HepG2 (cell line): ENCODE data around the gene ASB5. TPM values are rescaled to one million over a fixed set of nuclear protein-coding genes. Genes with fewer than 3 reads are reported as not detected.

ENCODE experiments used
- AFF4 ChIP-seq: sonication (generic); formaldehyde crosslinking; IDR thresholded peaks from 2 replicates; pipeline ENCODE4 v1.4.0; 2020; ENCODE audit warnings: missing genetic modification reagents
- ARID5B ChIP-seq: IDR thresholded peaks from 2 replicates; pipeline ENCODE4 v1.4.0; 2020; ENCODE audit warnings: mild to moderate bottlenecking, missing genetic modification reagents
- CCDC6 ChIP-seq: sonication (generic); formaldehyde crosslinking; IDR thresholded peaks from 2 replicates; pipeline ENCODE4 v1.8.1; 2022; ENCODE audit warnings: mild to moderate bottlenecking, missing genetic modification reagents, moderate library complexity
- CEBPB ChIP-seq: IDR thresholded peaks from 2 replicates; pipeline ENCODE4 v1.6.1; 2011; ENCODE audit warnings: low read depth, low read length, improper control_type of control experiment, borderline replicate concordance
- GABPA ChIP-seq, 2 experiments: IDR thresholded peaks; 2 replicates each; pipeline ENCODE4 v1.6.1; 2011 to 2016; ENCODE audit warnings: low read depth in 2 of 2, low read length in 1 of 2, missing biosample characterization in 1 of 2, missing genetic modification characterization in 1 of 2
- JUNB ChIP-seq: sonication (generic); formaldehyde crosslinking; IDR thresholded peaks from 2 replicates; pipeline ENCODE4 v1.8.0; 2022; ENCODE audit warnings: missing genetic modification reagents, mild to moderate bottlenecking, borderline replicate concordance
- KLF15 ChIP-seq: sonication (generic); formaldehyde crosslinking; IDR thresholded peaks from 2 replicates; pipeline ENCODE4 v1.8.1; 2023; ENCODE audit warnings: borderline replicate concordance, mild to moderate bottlenecking, inconsistent platforms, missing genetic modification reagents, mixed read lengths
- POGK ChIP-seq: sonication (generic); formaldehyde crosslinking; conservative IDR thresholded peaks from 2 replicates; pipeline ENCODE4 v1.8.0; 2022; ENCODE audit warnings: mild to moderate bottlenecking, moderate library complexity, missing genetic modification reagents
- REXO4 ChIP-seq: sonication (generic); formaldehyde crosslinking; IDR thresholded peaks from 2 replicates; pipeline ENCODE4 v1.8.0; 2022; ENCODE audit warnings: missing genetic modification reagents, mild to moderate bottlenecking, borderline replicate concordance
- YEATS2 ChIP-seq: sonication (generic); formaldehyde crosslinking; IDR thresholded peaks from 2 replicates; pipeline ENCODE4 v1.4.0; 2020; ENCODE audit warnings: missing genetic modification reagents, borderline replicate concordance
- ZFX ChIP-seq: sonication (generic); formaldehyde crosslinking; IDR thresholded peaks from 2 replicates; pipeline ENCODE4 v1.4.0; 2020; ENCODE audit warnings: mild to moderate bottlenecking, low read depth, missing genetic modification reagents, moderate library complexity
- ZNF235 ChIP-seq: sonication (generic); formaldehyde crosslinking; IDR thresholded peaks from 2 replicates; pipeline ENCODE4 v1.8.1; 2023; ENCODE audit warnings: mild to moderate bottlenecking, missing genetic modification reagents, borderline replicate concordance
- ZNF563 ChIP-seq: sonication (generic); formaldehyde crosslinking; IDR thresholded peaks from 2 replicates; pipeline ENCODE4 v1.8.0; 2022; ENCODE audit warnings: mild to moderate bottlenecking, moderate library complexity, missing genetic modification reagents
- polyA plus RNA-seq, 8 experiments: library from polyadenylated mRNA; depleted of rRNA in 3 of 8; stranded (reverse) in 7 of 8; unstranded in 1 of 8; fragments of >200 nt; fragmentation: Illumina TruSeq in 4 of 8; extraction: Trizol in 4 of 8; gene quantifications; 2 replicates each; pipeline versions ENCODE4 v1.2.1 to v1.2.3, GENCODE V29; 2011 to 2016; ENCODE audit warnings: low read depth in 4 of 8, missing spikeins in 1 of 8, mixed read lengths in 1 of 8; ENCODE audit not compliant: insufficient read depth in 1 of 8
- total RNA-seq, 5 experiments: library from RNA; depleted of rRNA; stranded (reverse); fragments of >200 nt; fragmentation: Illumina TruSeq; extraction: Trizol; gene quantifications; 2 replicates each; pipeline ENCODE4 v1.2.3, GENCODE V29; 2016; ENCODE audit warnings: low read depth in 1 of 5
- TF ChIP-seq, protein P1 (sequence below): sonication (generic); formaldehyde crosslinking; IDR thresholded peaks from 2 replicates; pipeline ENCODE4 v1.5.1; 2020; ENCODE audit warnings: mild to moderate bottlenecking, missing genetic modification reagents

ASB5 gene
- total and polyA plus RNA-seq, 2 of the 13 experiments (the other 11 are each of a cell fraction or from before 2014, with no cell fraction given): not detected

DNA sequence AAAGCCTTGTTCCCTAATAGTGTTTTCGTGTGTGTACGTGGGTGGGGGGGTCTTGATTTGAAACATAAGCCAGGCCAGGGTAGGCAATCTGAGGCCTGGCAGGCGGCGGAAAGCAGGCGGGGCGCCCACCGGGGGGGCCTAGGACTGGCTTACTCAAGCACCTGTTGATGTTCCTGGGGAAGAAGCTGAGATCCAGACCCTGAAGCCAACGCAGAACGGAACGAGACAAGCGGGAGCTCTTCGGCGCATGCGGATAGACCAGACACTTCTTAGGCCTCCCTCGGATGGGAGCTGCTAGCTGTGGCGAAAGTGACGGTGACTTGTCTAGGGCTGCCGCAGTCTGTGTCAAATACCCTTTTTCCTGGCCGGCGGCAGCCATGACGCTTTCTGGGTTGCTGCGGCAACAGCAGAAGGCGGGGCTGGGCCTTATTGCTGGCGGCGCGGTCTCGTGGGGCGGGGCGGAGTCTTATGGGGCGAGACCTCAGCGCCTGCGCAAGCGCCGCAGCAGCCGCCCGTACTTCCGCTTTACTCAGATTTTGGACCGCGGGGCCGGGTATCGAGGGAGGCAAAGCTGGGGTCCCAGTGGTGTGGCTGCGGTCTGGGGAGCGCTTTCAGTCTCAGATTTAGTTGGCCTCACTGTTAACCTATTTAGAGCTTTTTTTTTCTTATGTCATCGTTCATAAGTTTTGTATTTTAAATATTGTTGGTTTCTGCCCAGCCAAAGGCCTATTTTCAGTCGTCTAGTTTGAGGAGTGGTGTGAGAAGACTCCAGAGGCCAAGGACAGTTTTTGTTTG is 73.6 kb downstream of the ASB5 start, which contains the start of gene SPATA4 (continued):
- TF ChIP-seq AFF4 (CRISPR knock-in tag) (no peak), GABPA (IDR thresholded peaks at IDR 0.05; ENCODE audit: low read depth, low read length) (peak; percentile 40), GABPA (CRISPR knock-in tag; IDR thresholded peaks at IDR 0.05; ENCODE audit: low read depth) (peak; percentile 86), ARID5B (CRISPR knock-in tag) (peak; percentile 35; the same call in 1 of the 2 replicates), YEATS2 (peak; percentile 29; the same call in 1 of the 2 replicates), POGK (0 out of 2 replicates have a peak, but pooled peaks have one; percentile 43), ZNF235 (CRISPR knock-in tag) (no peak), ZFX (CRISPR knock-in tag) (peak; percentile 62; the same call in 1 of the 2 replicates), REXO4 (CRISPR knock-in tag) (no peak), KLF15 (CRISPR knock-in tag) (no peak), CEBPB (no peak), ZNF563 (CRISPR knock-in tag) (peak; percentile 45; the same call in 1 of the 2 replicates), JUNB (CRISPR knock-in tag) (no peak), CCDC6 (CRISPR knock-in tag) (peak; percentile 36; the same call in 1 of the 2 replicates)
- TF ChIP-seq, protein P1, sequence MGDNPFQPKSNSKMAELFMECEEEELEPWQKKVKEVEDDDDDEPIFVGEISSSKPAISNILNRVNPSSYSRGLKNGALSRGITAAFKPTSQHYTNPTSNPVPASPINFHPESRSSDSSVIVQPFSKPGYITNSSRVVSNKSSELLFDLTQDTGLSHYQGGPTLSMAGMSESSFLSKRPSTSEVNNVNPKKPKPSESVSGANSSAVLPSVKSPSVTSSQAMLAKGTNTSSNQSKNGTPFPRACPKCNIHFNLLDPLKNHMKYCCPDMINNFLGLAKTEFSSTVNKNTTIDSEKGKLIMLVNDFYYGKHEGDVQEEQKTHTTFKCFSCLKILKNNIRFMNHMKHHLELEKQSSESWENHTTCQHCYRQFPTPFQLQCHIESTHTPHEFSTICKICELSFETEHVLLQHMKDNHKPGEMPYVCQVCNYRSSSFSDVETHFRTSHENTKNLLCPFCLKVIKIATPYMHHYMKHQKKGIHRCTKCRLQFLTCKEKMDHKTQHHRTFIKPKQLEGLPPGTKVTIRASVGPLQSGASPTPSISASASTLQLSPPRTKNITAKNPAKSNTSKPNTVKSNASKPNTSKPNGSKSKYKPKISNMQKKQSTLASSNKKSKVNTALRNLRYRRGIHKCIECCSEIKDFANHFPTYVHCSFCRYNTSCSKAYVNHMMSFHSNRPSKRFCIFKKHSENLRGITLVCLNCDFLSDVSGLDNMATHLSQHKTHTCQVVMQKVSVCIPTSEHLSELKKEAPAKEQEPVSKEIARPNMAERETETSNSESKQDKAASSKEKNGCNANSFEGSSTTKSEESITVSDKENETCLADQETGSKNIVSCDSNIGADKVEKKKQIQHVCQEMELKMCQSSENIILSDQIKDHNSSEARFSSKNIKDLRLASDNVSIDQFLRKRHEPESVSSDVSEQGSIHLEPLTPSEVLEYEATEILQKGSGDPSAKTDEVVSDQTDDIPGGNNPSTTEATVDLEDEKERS: no peak
